Endothelial cell of umbilical vein (primary cell): ENCODE results near the gene CD74. TPM values are rescaled to one million over a fixed set of nuclear protein-coding genes. Genes with fewer than 3 reads are reported as not detected.

ENCODE experiments used
- BruUV-seq: library from RNA; stranded (reverse); fragments of 400-500 nt; replicated peaks from 2 replicates; lab custom pipeline; 2021; lab: Mats Ljungman, UMichigan
- CTCF ChIA-PET: fragments of 300-600, 350-600 bp; sonication (Branson Sonifier 250); formaldehyde crosslinking; loops from one replicate; lab custom pipeline; 2021; ENCODE audit warnings: antibody characterized with exemption, inconsistent platforms; lab: Charles Lee
- POLR2A ChIA-PET: fragments of 300-600, 350-600 bp; sonication (Branson Sonifier 250); formaldehyde crosslinking; loops from one replicate; lab custom pipeline; 2021; ENCODE audit warnings: antibody characterized with exemption, inconsistent platforms; lab: Charles Lee
- DNase-seq: peaks from one replicate; pipeline ENCODE4 v3.0.0-alpha.2; 2011; ENCODE audit warnings: low read depth, low spot score
- FAIRE-seq: peaks from 2 replicates; lab custom pipeline; 2011; peaks lifted over from hg19 to GRCh38; lab: Jason Lieb, UNC
- H2AFZ ChIP-seq: 2 replicates; pipeline ENCODE4 v1.6.0; 2012; ENCODE audit warnings: low read depth, low read length, control low read depth, inconsistent platforms
- H3K27ac ChIP-seq: 2 replicates; pipeline ENCODE4 v1.5.1; 2011; ENCODE audit warnings: low read depth, mild to moderate bottlenecking, control low read depth, low read length, moderate library complexity; ENCODE audit not compliant: insufficient read depth
- H3K27me3 ChIP-seq, 2 experiments: 2 replicates each; pipeline versions ENCODE4 v1.6.0 to v1.6.1; 2011; ENCODE audit warnings: low read length in 2 of 2, mixed read lengths in 1 of 2; ENCODE audit not compliant: control insufficient read depth in 2 of 2, insufficient read depth in 2 of 2
- H3K36me3 ChIP-seq, 2 experiments: 2 replicates in 1 of 2; 3 replicates in 1 of 2; pipeline ENCODE4 v1.5.1; 2011; ENCODE audit warnings: low read length in 2 of 2, mild to moderate bottlenecking in 1 of 2, moderate library complexity in 1 of 2; ENCODE audit not compliant: control insufficient read depth in 2 of 2, insufficient read depth in 2 of 2; ENCODE audit errors: extremely low read depth in 1 of 2
- H3K4me1 ChIP-seq: 3 replicates; pipeline ENCODE4 v1.5.1; 2011; ENCODE audit warnings: mild to moderate bottlenecking, low read length; ENCODE audit not compliant: control insufficient read depth, insufficient read depth; ENCODE audit errors: extremely low read depth
- H3K4me2 ChIP-seq: 2 replicates; pipeline ENCODE4 v1.6.1; 2011; ENCODE audit warnings: low read length, control low read depth, mixed read lengths; ENCODE audit not compliant: insufficient read depth
- H3K4me3 ChIP-seq, 3 experiments: fragments of 200-600 bp in 1 of 3; sonication (generic), shearing (Covaris generic) in 1 of 3; replicated peaks in 1 of 3; 2 replicates each; pipeline ENCODE4 v1.5.1; 2011 to 2016; ENCODE audit warnings: control low read depth in 3 of 3, low read length in 3 of 3, mild to moderate bottlenecking in 2 of 3, inconsistent platforms in 1 of 3, low read depth in 1 of 3, moderate library complexity in 1 of 3; ENCODE audit not compliant: insufficient read depth in 1 of 3
- H3K79me2 ChIP-seq: 2 replicates; pipeline ENCODE4 v1.6.0; 2012; ENCODE audit warnings: low read length, inconsistent platforms; ENCODE audit not compliant: control insufficient read depth, insufficient read depth
- H3K9ac ChIP-seq: replicated peaks from 2 replicates; pipeline ENCODE3; 2011; ENCODE audit warnings: low read length, control low read depth; ENCODE audit not compliant: insufficient read depth; ENCODE audit errors: extremely low read depth
- H3K9me1 ChIP-seq: replicated peaks from 3 replicates; pipeline ENCODE4 v1.6.0; 2011; ENCODE audit warnings: mild to moderate bottlenecking, low read length; ENCODE audit not compliant: control insufficient read depth, insufficient read depth; ENCODE audit errors: extremely low read depth
- H3K9me3 ChIP-seq: replicated peaks from 2 replicates; pipeline ENCODE4 v1.5.1; 2012; ENCODE audit warnings: low read length, inconsistent platforms; ENCODE audit not compliant: control insufficient read depth, insufficient read depth
- H4K20me1 ChIP-seq: replicated peaks from 2 replicates; pipeline ENCODE3; 2011; ENCODE audit warnings: mild to moderate bottlenecking, low read length; ENCODE audit not compliant: control insufficient read depth, insufficient read depth; ENCODE audit errors: extremely low read depth
- CTCF ChIP-seq, 2 donors: IDR thresholded peaks; 1 replicate in 1 of 2; 2 replicates in 1 of 2; pipeline ENCODE4 v1.5.1; 2011; ENCODE audit warnings: low read length in 2 of 2, mild to moderate bottlenecking in 2 of 2, moderate library complexity in 2 of 2, control low read depth in 1 of 2, inconsistent platforms in 1 of 2, low read depth in 1 of 2; ENCODE audit not compliant: insufficient read depth in 1 of 2; ENCODE audit errors: extremely low read depth in 1 of 2
- EZH2 ChIP-seq: IDR thresholded peaks from 2 replicates; pipeline ENCODE4 v1.6.1; 2012; ENCODE audit warnings: borderline replicate concordance, low read depth, mild to moderate bottlenecking, moderate library complexity, low read length, inconsistent platforms; ENCODE audit not compliant: severe bottlenecking
- FOS ChIP-seq: IDR thresholded peaks from 2 replicates; pipeline ENCODE4 v1.6.1; 2011; ENCODE audit warnings: mild to moderate bottlenecking, low read length, moderate library complexity, borderline replicate concordance; ENCODE audit not compliant: insufficient read depth
- GATA2 ChIP-seq: IDR thresholded peaks from 2 replicates; pipeline ENCODE4 v1.7.0; 2011; ENCODE audit warnings: low read depth, mild to moderate bottlenecking, moderate library complexity, mixed read lengths, low read length; ENCODE audit not compliant: insufficient read length, insufficient read depth
- JUN ChIP-seq: IDR thresholded peaks from 2 replicates; pipeline ENCODE4 v1.6.1; 2011; ENCODE audit warnings: borderline replicate concordance, low read depth; ENCODE audit not compliant: insufficient read length, insufficient read depth
- MAX ChIP-seq: IDR thresholded peaks from 2 replicates; pipeline ENCODE4 v1.6.1; 2011; ENCODE audit not compliant: insufficient read depth, insufficient read length
- MYC ChIP-seq: IDR thresholded peaks from one replicate; pipeline ENCODE4 v1.6.1; 2011; ENCODE audit warnings: mild to moderate bottlenecking, low read depth, low read length
- POLR2A ChIP-seq: IDR thresholded peaks from 2 replicates; pipeline ENCODE4 v1.6.1; 2012; ENCODE audit warnings: low read depth, mild to moderate bottlenecking, control low read depth, low read length
- POLR2AphosphoS5 ChIP-seq: IDR thresholded peaks from 2 replicates; pipeline ENCODE4 v1.6.1; 2012; ENCODE audit warnings: low read depth, mild to moderate bottlenecking, control low read depth, low read length, moderate library complexity; ENCODE audit not compliant: insufficient read depth
- dilution Hi-C: fragments of 300-500 bp; cut with MboI; formaldehyde crosslinking; loops from one replicate; pipeline ENCODE4 v1.15.0; 2019; ENCODE audit warnings: low sequenced_read_pairs; ENCODE audit not compliant: extremely low pct_ligation_motif_present
- intact Hi-C: fragments of 100-400 bp; cut with micrococcal nuclease; formaldehyde crosslinking; loops from one replicate; pipeline ENCODE4 v1.10.0; 2022
- polyA plus RNA-seq, 4 experiments: library from polyadenylated mRNA; depleted of rRNA in 3 of 4; stranded (reverse) in 3 of 4; unstranded in 1 of 4; fragments of >200 nt; gene quantifications; 2 replicates each; pipeline versions ENCODE4 v1.2.1 to v1.2.3, GENCODE V29; 2011 to 2012; ENCODE audit warnings: missing spikeins in 1 of 4
- total RNA-seq: library from RNA; stranded (reverse); gene quantifications from 2 replicates; pipeline ENCODE4 v1.2.3, GENCODE V29; 2021

Gene CD74
- total and polyA plus RNA-seq, 2 donors (not counting 3 experiments of a cell fraction or from before 2014, with no cell fraction given), result 0.62 to 1.3 TPM

- no peak for DNase-seq
- POLR2A ChIA-PET, result no interaction called here
These were observed 15.4 kb downstream of the CD74 start for GRCh38 chr5:150397146-150397781.

GRCh38 chr5:150396267-150396666 is 16.4 kb downstream of the CD74 start:
- Histone ChIP-seq H3K27me3 (no peaks in the 10 kb centered on the region), H3K4me3 (no peak overlapping the region), H3K9me1 (no peaks in the 10 kb centered on the region), H3K9ac (no peak overlapping the region), H3K9me3 (no peaks in the 10 kb centered on the region), H2AFZ (no peak overlapping the region), H3K4me2 (no peak overlapping the region), H3K4me1 (no peaks in the 10 kb centered on the region), H3K79me2 (no peaks in the 10 kb centered on the region), H4K20me1 (no peaks in the 10 kb centered on the region), H3K27ac (no peak overlapping the region), H3K36me3 (peaks cover 8 to 51% of the 10 kb centered on the region in 2 experiments)
- FAIRE-seq (no peak), DNase-seq (no peak)
- dilution Hi-C loops (no loop called here), intact Hi-C loops (no loop called here)
- ChIA-PET CTCF (interaction anchor here (6.1 kb wide), 1 partner anchor 39 kb away, joined by 70 read pairs; no protein-coding TSS in a partner anchor), POLR2A (no interaction called here)
- BruUV-seq, result TSS peak; percentile 46
- TF ChIP-seq POLR2AphosphoS5 (no peak), EZH2 (no peak), JUN (no peak), POLR2A (no peak), MYC (no peak), GATA2 (no peak), CTCF (IDR thresholded peaks at IDR 0.05; ENCODE audit: extremely low read depth in 1 of 2, insufficient read depth in 1 of 2, low read depth in 1 of 2, low read length in 2 of 2) (no peak), MAX (no peak), FOS (no peak)

More at GRCh38 chr5:150397146-150397781, 15.4 kb downstream of the CD74 start:
- Histone ChIP-seq H3K36me3 (peaks cover 5 to 41% of the 10 kb centered on the region in 2 experiments), H3K27ac (no peak overlapping the region), H2AFZ (no peak overlapping the region), H3K9me3 (no peaks in the 10 kb centered on the region), H4K20me1 (no peaks in the 10 kb centered on the region), H3K79me2 (no peaks in the 10 kb centered on the region), H3K4me3 (no peak overlapping the region), H3K9me1 (no peaks in the 10 kb centered on the region), H3K4me2 (no peak overlapping the region), H3K27me3 (no peaks in the 10 kb centered on the region), H3K9ac (no peak overlapping the region), H3K4me1 (no peaks in the 10 kb centered on the region)
- no peak for TF ChIP-seq MAX
- TF ChIP-seq JUN, result no peak
- TF ChIP-seq EZH2, result no peak
- no peak for TF ChIP-seq MYC
- CTCF ChIA-PET, result interaction anchor here (0.7 to 6.1 kb wide), 8 partner anchors 10 to 125 kb away, joined by 3 to 70 read pairs (median 5); no protein-coding TSS in a partner anchor
- no peak for FAIRE-seq
- BruUV-seq, result no TSS peak
- intact Hi-C loops (no loop called here), dilution Hi-C loops (no loop called here)
